ENCODE measurements around the gene MPDU1. TPM values are rescaled to one million over a fixed set of nuclear protein-coding genes. Genes with fewer than 3 reads are reported as not detected.

Gene MPDU1
- total and polyA plus RNA-seq, 2 of the 4 experiments (the other 2 are of a cell fraction) = 135 to 149 TPM

DNA sequence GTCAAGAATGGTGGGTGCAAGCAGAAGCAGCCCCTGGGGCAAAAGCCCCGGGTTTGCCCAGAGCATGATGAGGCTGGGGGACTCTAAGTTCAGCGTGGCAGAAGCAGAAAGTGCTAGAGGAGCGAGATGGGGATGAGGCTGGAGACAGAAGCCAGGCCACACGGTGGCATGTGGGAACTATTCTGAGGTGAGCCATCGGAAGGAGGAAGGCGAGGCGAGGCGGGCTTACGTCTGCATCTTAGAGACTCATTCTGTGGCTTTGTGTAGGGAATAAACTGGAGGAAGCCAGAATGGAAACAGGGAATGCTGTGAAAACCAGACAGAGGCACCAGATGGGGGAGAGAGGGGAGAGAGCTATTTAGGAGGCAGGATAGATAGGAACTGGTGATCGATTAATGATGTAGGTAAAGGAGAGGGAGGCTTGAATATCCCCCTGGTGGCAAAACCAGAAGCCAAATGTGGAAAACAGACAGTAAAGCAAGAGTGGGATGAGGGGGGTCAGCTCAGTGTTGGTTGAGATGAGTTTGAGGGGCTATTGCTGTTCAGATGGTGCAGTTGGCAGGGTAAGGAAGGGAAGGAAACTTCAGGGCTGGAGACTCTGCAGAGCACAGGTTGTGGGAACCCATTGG, 28.2 kb upstream of the MPDU1 start:
- dilution Hi-C loops (cut with HindIII; ENCODE audit: low sequenced_read_pairs, unreplicated experiment) (no loop called here), in situ Hi-C loops (cut with MboI; ENCODE audit: low sequenced_read_pairs) (loop anchor here (10.0 kb wide), 1 partner anchor 201 kb away; the partner anchor contains the start of genes KCTD11 and TMEM95), intact Hi-C loops (cut with micrococcal nuclease) (no loop called here)
- H2AK9ac ChIP-seq (replicated peaks; ENCODE audit: low read depth, low read length, poor library complexity) = no peak overlapping the region
- no peak overlapping the region for H2BK120ac ChIP-seq (ENCODE audit: low read depth, low read length)
- no peak overlapping the region for H3K9ac ChIP-seq (ENCODE audit: low read depth, low read length)
- no peak overlapping the region for H2BK15ac ChIP-seq (ENCODE audit: low read depth, low read length)
- ChIA-PET CTCF (no interaction called here), POLR2A (ENCODE audit: unreplicated experiment) (no interaction called here)
- H3K4ac ChIP-seq (ENCODE audit: low read depth, low read length) = no peak overlapping the region
- H3K36me3 ChIP-seq (ENCODE audit: control insufficient read depth, insufficient read depth, low read length) = peaks cover 4% of the 10 kb centered on the region; the same call in 1 of the 2 replicates
- H3K79me1 ChIP-seq (ENCODE audit: low read depth in 1 of 2, low read length in 2 of 2) = peaks cover 0 to 1% of the 10 kb centered on the region in 2 experiments; a peak in 2 of 4 replicates
- no peak overlapping the region for H3K27ac ChIP-seq (ENCODE audit: insufficient read depth, low read length)
- H3K9me3 ChIP-seq (ENCODE audit: control insufficient read depth, insufficient read depth, low read length) = no peaks in the 10 kb centered on the region
- ATAC-seq (ENCODE audit: low read depth) (no peak), DNase-seq (no peak)
- H4K8ac ChIP-seq (ENCODE audit: low read depth in 2 of 2, low read length in 2 of 2) = no peak overlapping the region
- no peak overlapping the region for H2BK5ac ChIP-seq (ENCODE audit: low read depth, low read length, poor library complexity, severe bottlenecking)
- no peak overlapping the region for H2BK20ac ChIP-seq (ENCODE audit: low read depth, low read length)
- no peak overlapping the region for H2AFZ ChIP-seq (replicated peaks; ENCODE audit: low read length, poor library complexity)
- no peaks in the 10 kb centered on the region for H4K20me1 ChIP-seq (ENCODE audit: insufficient read depth, low read length)
- H3K9me1 ChIP-seq (ENCODE audit: insufficient read depth, low read length) = no peaks in the 10 kb centered on the region
- peaks cover 6% of the 10 kb centered on the region; the same call in 1 of the 2 replicates for H3K4me1 ChIP-seq (ENCODE audit: control insufficient read depth, insufficient read depth, low read length)
- WGBS, 2 experiments (ENCODE audit: extremely low coverage in 2 of 2, insufficient read length in 1 of 2) = 50% methylated on average over 4 of the region's 10 CpGs; no CpG with 5 or more reads in 1 of the 2 experiments
- H3K4me2 ChIP-seq (ENCODE audit: low read depth, low read length) = no peak overlapping the region
- no peak overlapping the region for H3K18ac ChIP-seq (ENCODE audit: low read depth, low read length)
- BruUV-seq (replicated peaks) = no TSS peak
- no peak overlapping the region for H3K4me3 ChIP-seq (ENCODE audit: insufficient read depth, low read depth, low read length)
- TF ChIP-seq RCOR1 (IDR thresholded peaks at IDR 0.05; ENCODE audit: insufficient replicate concordance, low read length) (no peak), NFE2L2 (IDR thresholded peaks at IDR 0.05; ENCODE audit: low read depth, low read length) (no peak), POLR2A (IDR thresholded peaks at IDR 0.05; ENCODE audit: low read depth, low read length) (no peak)
- TF ChIP-seq, protein P1, sequence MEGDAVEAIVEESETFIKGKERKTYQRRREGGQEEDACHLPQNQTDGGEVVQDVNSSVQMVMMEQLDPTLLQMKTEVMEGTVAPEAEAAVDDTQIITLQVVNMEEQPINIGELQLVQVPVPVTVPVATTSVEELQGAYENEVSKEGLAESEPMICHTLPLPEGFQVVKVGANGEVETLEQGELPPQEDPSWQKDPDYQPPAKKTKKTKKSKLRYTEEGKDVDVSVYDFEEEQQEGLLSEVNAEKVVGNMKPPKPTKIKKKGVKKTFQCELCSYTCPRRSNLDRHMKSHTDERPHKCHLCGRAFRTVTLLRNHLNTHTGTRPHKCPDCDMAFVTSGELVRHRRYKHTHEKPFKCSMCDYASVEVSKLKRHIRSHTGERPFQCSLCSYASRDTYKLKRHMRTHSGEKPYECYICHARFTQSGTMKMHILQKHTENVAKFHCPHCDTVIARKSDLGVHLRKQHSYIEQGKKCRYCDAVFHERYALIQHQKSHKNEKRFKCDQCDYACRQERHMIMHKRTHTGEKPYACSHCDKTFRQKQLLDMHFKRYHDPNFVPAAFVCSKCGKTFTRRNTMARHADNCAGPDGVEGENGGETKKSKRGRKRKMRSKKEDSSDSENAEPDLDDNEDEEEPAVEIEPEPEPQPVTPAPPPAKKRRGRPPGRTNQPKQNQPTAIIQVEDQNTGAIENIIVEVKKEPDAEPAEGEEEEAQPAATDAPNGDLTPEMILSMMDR (conservative IDR thresholded peaks at IDR 0.05; ENCODE audit: low read depth, low read length) = 0 out of 2 replicates have a peak, but pooled peaks have one; percentile 3
- no peak overlapping the region for H3K23ac ChIP-seq (ENCODE audit: low read depth, low read length)
- H3K27me3 ChIP-seq (ENCODE audit: control insufficient read depth, insufficient read depth, low read length) = no peaks in the 10 kb centered on the region
- no peak overlapping the region for H3K14ac ChIP-seq (replicated peaks; ENCODE audit: low read depth, low read length)
- no peak overlapping the region for H2AK5ac ChIP-seq (ENCODE audit: low read depth, low read length)
- no peak overlapping the region for H4K5ac ChIP-seq (ENCODE audit: low read depth, low read length)
- H4K91ac ChIP-seq (ENCODE audit: insufficient read depth, low read depth, low read length) = no peak overlapping the region
- no peak overlapping the region for H3K56ac ChIP-seq (ENCODE audit: extremely low read depth, insufficient read depth, low read length)

Measured in IMR-90 (cell line).